NCI-H526 (cell line): ENCODE measurements around the gene NLRC5.

ENCODE experiments used
- DNase-seq, 2 experiments: peaks; one replicate each; lab custom pipeline; 2025; lab: John Stamatoyannopoulos, UW

NLRC5 gene

GRCh38 chr16:57022445-57022844 lies 33.1 kb downstream of the NLRC5 start:
- DNase-seq: no peak

- DNase-seq: no peak
These were observed 34.3 kb downstream of the NLRC5 start for GRCh38 chr16:57023541-57024249.

- DNase-seq: no peak
These were observed 35.7 kb downstream of the NLRC5 start for GRCh38 chr16:57024894-57025680.

- DNase-seq: no peak
These were observed 36.8 kb downstream of the NLRC5 start for GRCh38 chr16:57025941-57026777.

GRCh38 chr16:57026778-57027062 lies 37.4 kb downstream of the NLRC5 start:
- DNase-seq: no peak

GRCh38 chr16:57027067-57027466 lies 37.7 kb downstream of the NLRC5 start:
- DNase-seq: no peak

- no peak for DNase-seq
These were observed 38.7 kb downstream of the NLRC5 start for GRCh38 chr16:57028086-57028485.

GRCh38 chr16:57029161-57030160 lies 40.1 kb downstream of the NLRC5 start:
- no peak for DNase-seq

- no peak for DNase-seq
These were observed 41.1 kb downstream of the NLRC5 start for GRCh38 chr16:57030346-57030902.

- DNase-seq: no peak
These were observed 41.8 kb downstream of the NLRC5 start for GRCh38 chr16:57031156-57031555.

GRCh38 chr16:57032346-57032745 lies 43.0 kb downstream of the NLRC5 start:
- DNase-seq: no peak

- no peak for DNase-seq
These were observed 43.6 kb downstream of the NLRC5 start for GRCh38 chr16:57032931-57033330.

GRCh38 chr16:57036315-57036714 lies 47.0 kb downstream of the NLRC5 start:
- no peak for DNase-seq

GRCh38 chr16:57036945-57037344 lies 47.6 kb downstream of the NLRC5 start:
- DNase-seq: no peak

GRCh38 chr16:57038166-57038565 lies 48.8 kb downstream of the NLRC5 start:
- DNase-seq: no peak

- DNase-seq: no peak
These were observed 49.9 kb downstream of the NLRC5 start for GRCh38 chr16:57039148-57039812.

GRCh38 chr16:57041182-57042156 lies 52.1 kb downstream of the NLRC5 start:
- no peak for DNase-seq

GRCh38 chr16:57042157-57043111 lies 53.1 kb downstream of the NLRC5 start:
- DNase-seq: no peak
